KMS-11 (cell line): ENCODE results near the gene IRF4.

ENCODE experiments used
- H2AFZ ChIP-seq: fragments of 200-600 bp; sonication (generic); 2 replicates; pipeline ENCODE4 v1.6.1; 2016; ENCODE audit warnings: antibody characterized with exemption, mixed run types, low read depth
- H3K27ac ChIP-seq: fragments of 200-600 bp; sonication (generic); 2 replicates; pipeline ENCODE4 v1.6.1; 2016; ENCODE audit warnings: mild to moderate bottlenecking, mixed run types
- H3K27me3 ChIP-seq: fragments of 200-600 bp; sonication (generic); 2 replicates; pipeline ENCODE4 v1.6.1; 2017; ENCODE audit warnings: mild to moderate bottlenecking, low read depth, mixed run types, moderate library complexity; ENCODE audit not compliant: insufficient read depth
- H3K36me3 ChIP-seq: fragments of 200-600 bp; sonication (generic); 2 replicates; pipeline ENCODE4 v1.6.1; 2017; ENCODE audit warnings: mild to moderate bottlenecking, mixed run types; ENCODE audit not compliant: insufficient read depth
- H3K4me1 ChIP-seq: fragments of 200-600 bp; sonication (generic); 2 replicates; pipeline ENCODE4 v1.6.1; 2016; ENCODE audit warnings: mild to moderate bottlenecking, low read depth, mixed run types; ENCODE audit not compliant: poor library complexity, severe bottlenecking
- H3K4me2 ChIP-seq: fragments of 200-600 bp; sonication (generic); 2 replicates; pipeline ENCODE4 v1.7.0; 2016; ENCODE audit warnings: mild to moderate bottlenecking, mixed run types
- H3K4me3 ChIP-seq: fragments of 200-600 bp; sonication (generic); IDR thresholded peaks from 2 replicates; pipeline ENCODE4 v1.6.1; 2017; ENCODE audit warnings: low read depth, low read length, mixed read lengths; ENCODE audit not compliant: insufficient read depth
- H3K79me2 ChIP-seq: fragments of 200-600 bp; sonication (generic); 2 replicates; pipeline ENCODE4 v1.6.1; 2016; ENCODE audit warnings: low read depth, mixed run types; ENCODE audit not compliant: insufficient read depth
- H3K9ac ChIP-seq: fragments of 200-600 bp; sonication (generic); 2 replicates; pipeline ENCODE4 v1.6.1; 2016; ENCODE audit warnings: mild to moderate bottlenecking, mixed run types
- H4K20me1 ChIP-seq: fragments of 200-600 bp; sonication (generic); 2 replicates; pipeline ENCODE4 v1.6.1; 2016; ENCODE audit warnings: mild to moderate bottlenecking, mixed run types; ENCODE audit not compliant: insufficient read depth
- TF ChIP-seq, protein P1 (sequence below): fragments of 200-600 bp; sonication (generic); conservative IDR thresholded peaks from 2 replicates; pipeline ENCODE4 v1.6.1; 2017; ENCODE audit warnings: low read depth, mild to moderate bottlenecking, antibody characterized with exemption, low read length, moderate library complexity, mixed read lengths

The IRF4 gene

DNA sequence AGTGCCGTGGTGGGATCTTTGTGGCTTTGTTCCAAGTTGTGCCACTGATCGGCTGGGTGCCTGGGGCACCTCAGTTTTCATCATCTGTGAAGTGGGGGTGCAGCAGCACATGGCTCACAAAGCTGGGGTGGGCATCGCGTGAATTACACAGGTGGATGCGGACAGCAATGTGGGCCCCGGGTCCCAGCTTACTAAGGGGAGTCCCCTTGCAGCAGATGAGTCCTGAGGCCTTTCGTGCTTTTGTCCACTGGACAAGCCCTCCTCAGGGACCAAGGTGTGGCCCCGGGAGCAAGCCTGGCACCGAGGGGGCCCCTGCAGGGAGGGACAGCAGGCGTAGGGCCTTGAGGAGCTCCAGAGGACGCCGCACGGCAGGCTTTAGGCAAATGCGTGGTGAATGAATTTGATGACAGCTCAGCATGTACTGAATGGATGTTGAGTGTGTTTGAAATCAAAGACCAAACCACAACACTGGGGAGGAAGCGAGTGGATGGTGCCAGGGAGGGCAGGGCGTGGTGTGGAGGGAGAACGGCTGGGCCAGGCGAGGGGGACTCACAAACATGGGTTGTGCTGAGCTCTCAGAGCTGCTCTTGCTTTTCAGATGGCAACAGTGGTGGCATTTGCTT is 53.2 kb downstream of the IRF4 start:
- no peak overlapping the region for H2AFZ ChIP-seq
- H3K27ac ChIP-seq = no peak overlapping the region
- no peak overlapping the region for H3K4me2 ChIP-seq
- no peaks in the 10 kb centered on the region for H3K36me3 ChIP-seq
- no peaks in the 10 kb centered on the region for H3K27me3 ChIP-seq
- no peaks in the 10 kb centered on the region for H3K4me1 ChIP-seq
- H3K79me2 ChIP-seq = no peaks in the 10 kb centered on the region
- no peak overlapping the region for H3K4me3 ChIP-seq
- no peak overlapping the region for H3K9ac ChIP-seq
- H4K20me1 ChIP-seq = no peaks in the 10 kb centered on the region
- TF ChIP-seq, protein P1, sequence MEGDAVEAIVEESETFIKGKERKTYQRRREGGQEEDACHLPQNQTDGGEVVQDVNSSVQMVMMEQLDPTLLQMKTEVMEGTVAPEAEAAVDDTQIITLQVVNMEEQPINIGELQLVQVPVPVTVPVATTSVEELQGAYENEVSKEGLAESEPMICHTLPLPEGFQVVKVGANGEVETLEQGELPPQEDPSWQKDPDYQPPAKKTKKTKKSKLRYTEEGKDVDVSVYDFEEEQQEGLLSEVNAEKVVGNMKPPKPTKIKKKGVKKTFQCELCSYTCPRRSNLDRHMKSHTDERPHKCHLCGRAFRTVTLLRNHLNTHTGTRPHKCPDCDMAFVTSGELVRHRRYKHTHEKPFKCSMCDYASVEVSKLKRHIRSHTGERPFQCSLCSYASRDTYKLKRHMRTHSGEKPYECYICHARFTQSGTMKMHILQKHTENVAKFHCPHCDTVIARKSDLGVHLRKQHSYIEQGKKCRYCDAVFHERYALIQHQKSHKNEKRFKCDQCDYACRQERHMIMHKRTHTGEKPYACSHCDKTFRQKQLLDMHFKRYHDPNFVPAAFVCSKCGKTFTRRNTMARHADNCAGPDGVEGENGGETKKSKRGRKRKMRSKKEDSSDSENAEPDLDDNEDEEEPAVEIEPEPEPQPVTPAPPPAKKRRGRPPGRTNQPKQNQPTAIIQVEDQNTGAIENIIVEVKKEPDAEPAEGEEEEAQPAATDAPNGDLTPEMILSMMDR = no peak

DNA sequence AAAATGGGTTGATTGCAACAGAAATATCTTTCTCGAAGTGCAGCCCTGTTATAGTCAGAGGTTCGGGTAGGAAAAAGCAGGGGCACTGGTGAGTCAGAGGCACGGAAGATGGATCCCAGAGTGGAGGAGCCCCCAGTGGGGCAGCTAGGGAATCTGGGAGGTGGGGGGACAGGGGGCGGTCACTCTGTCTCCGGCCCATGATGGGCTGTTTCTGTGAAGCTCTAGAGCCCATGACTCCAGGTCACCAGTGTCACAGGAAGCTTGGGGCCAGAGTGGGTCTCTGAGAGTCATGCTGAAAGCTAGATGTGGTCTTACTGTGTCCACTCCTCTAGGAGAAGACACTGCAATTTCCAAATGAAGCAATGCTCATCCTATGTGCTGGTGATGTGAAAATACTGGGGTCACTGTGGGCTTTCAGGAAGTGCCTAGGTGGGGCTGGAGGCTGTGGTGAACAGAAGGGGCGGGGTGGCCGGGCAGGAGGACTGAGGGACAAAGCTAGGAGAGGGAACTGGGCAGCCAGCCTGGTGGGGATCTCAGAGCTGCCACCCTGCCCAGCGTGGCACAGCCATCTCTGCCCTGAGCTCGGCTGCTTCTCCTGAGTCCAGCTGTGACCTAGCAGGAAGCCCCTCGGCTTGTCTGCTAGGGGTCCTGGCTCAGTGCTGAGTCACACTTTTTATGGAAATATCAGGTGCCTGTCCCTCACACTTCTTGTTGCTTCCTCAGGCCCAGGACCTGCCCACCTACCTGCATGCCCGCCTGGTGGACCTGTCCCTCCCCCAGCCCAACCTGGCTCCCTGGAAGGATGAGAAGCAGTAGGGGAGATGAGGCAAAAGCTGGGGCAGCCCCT is 54.2 kb downstream of the IRF4 start:
- H3K79me2 ChIP-seq = no peaks in the 10 kb centered on the region
- H3K4me1 ChIP-seq = no peaks in the 10 kb centered on the region
- no peaks in the 10 kb centered on the region for H3K27me3 ChIP-seq
- H3K36me3 ChIP-seq = no peaks in the 10 kb centered on the region
- no peak overlapping the region for H2AFZ ChIP-seq
- no peak overlapping the region for H3K4me3 ChIP-seq
- H3K9ac ChIP-seq = no peak overlapping the region
- no peak overlapping the region for H3K4me2 ChIP-seq
- TF ChIP-seq, protein P1 = no peak
- no peak overlapping the region for H3K27ac ChIP-seq
- H4K20me1 ChIP-seq = no peaks in the 10 kb centered on the region

DNA sequence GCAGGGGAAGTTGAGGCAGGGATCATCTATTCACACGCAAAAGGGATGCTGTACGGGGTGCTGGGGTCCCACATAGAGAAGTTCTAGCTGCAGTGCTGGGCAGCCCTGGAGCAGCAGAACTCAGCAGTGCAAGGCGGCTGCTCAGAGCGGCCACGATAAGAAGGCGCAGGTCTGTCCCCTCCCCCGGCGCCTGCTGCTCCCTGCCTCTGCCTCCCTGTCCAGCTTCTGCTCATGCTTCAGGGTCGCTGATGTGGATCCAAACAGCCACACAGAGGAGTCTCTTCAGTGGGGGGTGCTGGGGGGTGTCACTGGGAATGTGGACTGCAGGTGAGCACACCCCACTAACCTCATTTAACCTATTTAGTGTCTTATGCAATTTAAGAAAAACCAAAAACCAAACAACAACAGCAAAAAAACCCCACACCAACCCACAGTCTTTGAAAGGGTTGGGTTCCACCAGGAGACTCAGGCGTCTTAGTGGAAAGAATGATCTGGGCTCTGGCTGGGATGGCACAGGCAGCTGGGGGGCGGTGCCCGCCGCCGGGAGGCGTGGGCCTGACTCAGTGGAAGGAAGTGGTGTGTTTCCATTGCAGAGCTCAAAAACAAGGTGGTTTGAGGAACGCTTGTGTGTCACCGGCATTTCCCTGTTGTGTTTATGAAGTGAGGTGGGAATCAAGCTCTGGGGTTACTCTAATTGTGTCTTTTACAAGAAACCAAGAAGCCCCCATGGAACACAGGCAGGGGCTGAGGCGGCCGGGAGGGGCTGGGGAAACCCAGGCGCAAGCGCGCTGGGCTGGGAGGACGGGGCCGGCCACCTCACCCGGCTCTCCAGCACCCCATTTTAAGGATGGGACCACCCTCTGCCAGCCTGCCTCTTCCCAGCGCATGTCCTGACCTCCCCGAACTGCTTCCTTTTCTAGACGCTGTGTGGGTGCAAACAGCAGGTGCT is 55.1 kb downstream of the IRF4 start:
- H3K4me3 ChIP-seq = no peak overlapping the region
- H3K36me3 ChIP-seq = no peaks in the 10 kb centered on the region
- H4K20me1 ChIP-seq = no peaks in the 10 kb centered on the region
- H3K4me2 ChIP-seq = no peak overlapping the region
- no peak overlapping the region for H3K27ac ChIP-seq
- no peaks in the 10 kb centered on the region for H3K4me1 ChIP-seq
- no peak overlapping the region for H2AFZ ChIP-seq
- TF ChIP-seq, protein P1 = no peak
- H3K79me2 ChIP-seq = no peaks in the 10 kb centered on the region
- H3K27me3 ChIP-seq = no peaks in the 10 kb centered on the region
- no peak overlapping the region for H3K9ac ChIP-seq

DNA sequence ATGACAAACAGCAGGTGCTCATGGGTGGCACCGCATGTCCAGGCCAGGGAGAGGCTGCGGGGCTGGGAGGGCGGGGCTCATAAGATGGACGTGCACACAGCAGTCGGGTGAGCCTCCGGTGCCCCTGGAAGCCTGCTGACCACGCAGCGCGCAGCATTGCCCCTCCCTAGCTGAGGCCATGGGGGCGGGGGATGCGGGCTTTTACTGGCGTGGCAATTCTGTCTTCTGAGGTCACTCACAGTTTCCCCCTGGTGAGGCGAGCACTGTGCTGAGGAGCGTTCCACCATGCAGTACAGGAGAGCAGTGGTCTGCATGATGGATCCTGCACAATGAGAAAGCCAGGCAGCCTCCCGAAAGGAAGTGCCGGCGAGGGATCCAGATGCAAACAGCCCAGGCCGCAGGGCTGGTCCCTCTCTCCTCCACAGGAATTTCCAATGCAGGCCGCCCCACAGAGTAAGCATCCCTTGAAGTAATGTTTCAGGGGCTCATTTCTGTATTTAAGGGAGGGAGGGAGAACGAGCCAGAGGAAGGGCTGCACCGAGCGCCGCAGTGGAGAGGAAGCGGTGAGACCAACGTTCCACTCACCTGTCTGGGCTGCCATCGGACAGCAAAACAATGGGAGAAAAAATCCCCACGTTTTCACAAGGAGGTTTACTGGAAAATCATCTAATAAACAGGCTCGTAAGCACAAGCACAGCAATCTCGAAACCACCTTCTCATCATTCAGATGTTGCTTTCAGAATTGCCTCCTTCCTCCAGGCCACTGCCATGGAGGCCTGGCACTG is 56.0 kb downstream of the IRF4 start:
- TF ChIP-seq, protein P1 = no peak

More for the DNA sequence above, 56.0 kb downstream of the IRF4 start:
- Histone ChIP-seq H2AFZ (no peak overlapping the region), H3K27me3 (no peaks in the 10 kb centered on the region), H3K79me2 (no peaks in the 10 kb centered on the region), H3K36me3 (no peaks in the 10 kb centered on the region), H4K20me1 (no peaks in the 10 kb centered on the region), H3K27ac (no peak overlapping the region), H3K4me1 (no peaks in the 10 kb centered on the region), H3K9ac (no peak overlapping the region), H3K4me3 (no peak overlapping the region), H3K4me2 (no peak overlapping the region)
